GM23248 (cell line): Measurements from ENCODE around the gene FCHSD1.

Experiments used
- EZH2 ChIP-seq: fragments of 200-600 bp; sonication (generic); IDR thresholded peaks from 2 replicates; pipeline ENCODE4 v1.6.1; 2018; ENCODE audit warnings: antibody characterized with exemption, mild to moderate bottlenecking; ENCODE audit not compliant: insufficient read depth, poor library complexity, severe bottlenecking
- EZH2phosphoT487 ChIP-seq: fragments of 200-600 bp; sonication (generic); IDR thresholded peaks from 2 replicates; pipeline ENCODE4 v1.6.1; 2018; ENCODE audit warnings: antibody characterized with exemption, moderate library complexity, mild to moderate bottlenecking, low read depth; ENCODE audit not compliant: insufficient read depth

- no peak for TF ChIP-seq EZH2
- no peak for TF ChIP-seq EZH2phosphoT487
Observed at GRCh38 chr5:141623611-141624010, 27.6 kb downstream of the FCHSD1 start.
